ENCODE data around the gene AGAP2. TPM values are rescaled to one million over a fixed set of nuclear protein-coding genes. Genes with fewer than 3 reads are reported as not detected.

Gene AGAP2
- total and polyA plus RNA-seq, 2 of the 13 experiments (the other 11 are each of a cell fraction or from before 2014, with no cell fraction given): 0.38 to 0.45 TPM

DNA sequence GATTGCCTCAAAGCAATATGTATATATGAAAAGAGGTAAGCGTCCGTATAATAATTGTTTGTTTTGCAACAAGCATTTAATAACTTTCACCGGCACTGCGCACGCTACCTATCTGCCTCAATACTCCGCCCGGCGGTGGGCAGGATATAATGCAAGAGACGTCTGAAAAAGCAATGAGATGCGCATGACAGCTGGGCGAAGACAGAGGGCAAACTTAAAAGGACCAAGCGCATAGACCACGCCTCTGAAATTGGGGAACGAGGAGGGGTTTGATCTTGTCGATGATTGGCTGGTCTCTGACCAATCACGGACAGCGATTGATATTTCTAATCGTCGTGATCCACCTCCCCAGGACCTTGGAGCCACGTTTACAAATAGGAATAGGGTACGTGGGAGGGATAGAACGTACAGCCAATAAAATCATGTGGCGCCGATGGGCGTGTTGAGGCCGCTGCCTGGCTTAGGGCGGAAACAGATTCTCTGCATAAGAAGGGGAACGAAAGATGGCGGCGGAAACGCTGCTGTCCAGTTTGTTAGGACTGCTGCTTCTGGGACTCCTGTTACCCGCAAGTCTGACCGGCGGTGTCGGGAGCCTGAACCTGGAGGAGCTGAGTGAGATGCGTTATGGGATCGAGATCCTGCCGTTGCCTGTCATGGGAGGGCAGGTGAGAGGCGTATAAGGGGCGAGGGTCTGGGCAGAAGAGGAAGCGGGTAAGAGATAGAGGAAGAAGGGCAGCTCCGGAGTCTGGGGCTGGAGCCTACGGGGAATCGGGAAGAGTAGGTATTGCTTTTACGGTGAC is 44.7 kb downstream of the AGAP2 start, which contains the start of gene OS9 (continued):
- TF ChIP-seq, protein P1, sequence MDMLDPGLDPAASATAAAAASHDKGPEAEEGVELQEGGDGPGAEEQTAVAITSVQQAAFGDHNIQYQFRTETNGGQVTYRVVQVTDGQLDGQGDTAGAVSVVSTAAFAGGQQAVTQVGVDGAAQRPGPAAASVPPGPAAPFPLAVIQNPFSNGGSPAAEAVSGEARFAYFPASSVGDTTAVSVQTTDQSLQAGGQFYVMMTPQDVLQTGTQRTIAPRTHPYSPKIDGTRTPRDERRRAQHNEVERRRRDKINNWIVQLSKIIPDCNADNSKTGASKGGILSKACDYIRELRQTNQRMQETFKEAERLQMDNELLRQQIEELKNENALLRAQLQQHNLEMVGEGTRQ (IDR thresholded peaks at IDR 0.05; ENCODE audit: low read depth, low read length): no peak
- TF ChIP-seq, protein P1 (CRISPR knock-in tag; IDR thresholded peaks at IDR 0.05; ENCODE audit: borderline replicate concordance): 0 out of 2 replicates have a peak, but pooled peaks have one; percentile 29
- peak; percentile 74 for TF ChIP-seq FOXK2 (IDR thresholded peaks at IDR 0.05)
- peak; percentile 10; the same call in 1 of the 2 replicates for TF ChIP-seq SOX5 (CRISPR knock-in tag; IDR thresholded peaks at IDR 0.05; ENCODE audit: borderline replicate concordance)
- TF ChIP-seq CHD2 (IDR thresholded peaks at IDR 0.05; ENCODE audit: low read depth, low read length): 0 out of 2 replicates have a peak, but pooled peaks have one; percentile 32
- peak; percentile 83; the same call in 2 of the 3 replicates for TF ChIP-seq MXI1 (IDR thresholded peaks at IDR 0.05; ENCODE audit: borderline replicate concordance, low read depth, low read length)
- TF ChIP-seq, protein P2, sequence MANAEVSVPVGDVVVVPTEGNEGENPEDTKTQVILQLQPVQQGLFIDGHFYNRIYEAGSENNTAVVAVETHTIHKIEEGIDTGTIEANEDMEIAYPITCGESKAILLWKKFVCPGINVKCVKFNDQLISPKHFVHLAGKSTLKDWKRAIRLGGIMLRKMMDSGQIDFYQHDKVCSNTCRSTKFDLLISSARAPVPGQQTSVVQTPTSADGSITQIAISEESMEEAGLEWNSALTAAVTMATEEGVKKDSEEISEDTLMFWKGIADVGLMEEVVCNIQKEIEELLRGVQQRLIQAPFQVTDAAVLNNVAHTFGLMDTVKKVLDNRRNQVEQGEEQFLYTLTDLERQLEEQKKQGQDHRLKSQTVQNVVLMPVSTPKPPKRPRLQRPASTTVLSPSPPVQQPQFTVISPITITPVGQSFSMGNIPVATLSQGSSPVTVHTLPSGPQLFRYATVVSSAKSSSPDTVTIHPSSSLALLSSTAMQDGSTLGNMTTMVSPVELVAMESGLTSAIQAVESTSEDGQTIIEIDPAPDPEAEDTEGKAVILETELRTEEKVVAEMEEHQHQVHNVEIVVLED (CRISPR knock-in tag; IDR thresholded peaks at IDR 0.05; ENCODE audit: borderline replicate concordance): peak; percentile 94
- TF ChIP-seq FOXP1 (IDR thresholded peaks at IDR 0.05): no peak
- TF ChIP-seq FOXP1 (CRISPR knock-in tag; IDR thresholded peaks at IDR 0.05): no peak
- TF ChIP-seq ADNP (CRISPR knock-in tag; IDR thresholded peaks at IDR 0.05): no peak
- TF ChIP-seq LCORL (IDR thresholded peaks at IDR 0.05): peak; percentile 97
- peak; percentile 19; the same call in 1 of the 2 replicates for TF ChIP-seq LCORL (CRISPR knock-in tag; IDR thresholded peaks at IDR 0.05)
- TF ChIP-seq HNRNPH1 (optimal IDR thresholded peaks at IDR 0.05; ENCODE audit: low read depth, low read length): no peak
- peak; percentile 87 for TF ChIP-seq RFX5 (IDR thresholded peaks at IDR 0.05; ENCODE audit: low read depth, low read length)
- no peak for TF ChIP-seq ZKSCAN8 (CRISPR knock-in tag; IDR thresholded peaks at IDR 0.05; ENCODE audit: borderline replicate concordance)
- peak; percentile 19; the same call in 1 of the 2 replicates for TF ChIP-seq ZNF556 (CRISPR knock-in tag; IDR thresholded peaks at IDR 0.05; ENCODE audit: borderline replicate concordance)
- TF ChIP-seq, protein P3, sequence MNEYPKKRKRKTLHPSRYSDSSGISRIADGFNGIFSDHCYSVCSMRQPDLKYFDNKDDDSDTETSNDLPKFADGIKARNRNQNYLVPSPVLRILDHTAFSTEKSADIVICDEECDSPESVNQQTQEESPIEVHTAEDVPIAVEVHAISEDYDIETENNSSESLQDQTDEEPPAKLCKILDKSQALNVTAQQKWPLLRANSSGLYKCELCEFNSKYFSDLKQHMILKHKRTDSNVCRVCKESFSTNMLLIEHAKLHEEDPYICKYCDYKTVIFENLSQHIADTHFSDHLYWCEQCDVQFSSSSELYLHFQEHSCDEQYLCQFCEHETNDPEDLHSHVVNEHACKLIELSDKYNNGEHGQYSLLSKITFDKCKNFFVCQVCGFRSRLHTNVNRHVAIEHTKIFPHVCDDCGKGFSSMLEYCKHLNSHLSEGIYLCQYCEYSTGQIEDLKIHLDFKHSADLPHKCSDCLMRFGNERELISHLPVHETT (CRISPR knock-in tag; conservative IDR thresholded peaks at IDR 0.05): no peak; the same call in 1 of the 2 replicates
- peak; percentile 93 for TF ChIP-seq YY1 (IDR thresholded peaks at IDR 0.05; ENCODE audit: insufficient read depth, insufficient replicate concordance, low read depth, low read length)
- TF ChIP-seq, protein P4, sequence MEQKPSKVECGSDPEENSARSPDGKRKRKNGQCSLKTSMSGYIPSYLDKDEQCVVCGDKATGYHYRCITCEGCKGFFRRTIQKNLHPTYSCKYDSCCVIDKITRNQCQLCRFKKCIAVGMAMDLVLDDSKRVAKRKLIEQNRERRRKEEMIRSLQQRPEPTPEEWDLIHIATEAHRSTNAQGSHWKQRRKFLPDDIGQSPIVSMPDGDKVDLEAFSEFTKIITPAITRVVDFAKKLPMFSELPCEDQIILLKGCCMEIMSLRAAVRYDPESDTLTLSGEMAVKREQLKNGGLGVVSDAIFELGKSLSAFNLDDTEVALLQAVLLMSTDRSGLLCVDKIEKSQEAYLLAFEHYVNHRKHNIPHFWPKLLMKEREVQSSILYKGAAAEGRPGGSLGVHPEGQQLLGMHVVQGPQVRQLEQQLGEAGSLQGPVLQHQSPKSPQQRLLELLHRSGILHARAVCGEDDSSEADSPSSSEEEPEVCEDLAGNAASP (CRISPR knock-in tag; IDR thresholded peaks at IDR 0.05; ENCODE audit: borderline replicate concordance): no peak
- TF ChIP-seq ATF1 (CRISPR knock-in tag; IDR thresholded peaks at IDR 0.05): peak; percentile 96
- TF ChIP-seq ZFP37 (CRISPR knock-in tag; IDR thresholded peaks at IDR 0.05; ENCODE audit: borderline replicate concordance): no peak
- TF ChIP-seq SP2 (CRISPR knock-in tag; IDR thresholded peaks at IDR 0.05): peak; percentile 92
